MV-4-11 (cell line): Measurements from ENCODE around the gene NOD1.

ENCODE experiments used
- DNase-seq: peaks from one replicate; lab custom pipeline; 2025; lab: John Stamatoyannopoulos, UW

Gene NOD1

GRCh38 chr7:30469303-30469702, 9.3 kb downstream of the NOD1 start:
- DNase-seq = no peak

- no peak for DNase-seq
These were observed 9.8 kb downstream of the NOD1 start for GRCh38 chr7:30468791-30469190.

- DNase-seq = peak; percentile 67
These were observed 10.5 kb downstream of the NOD1 start for GRCh38 chr7:30468041-30468440.

GRCh38 chr7:30467271-30467670, 11.3 kb downstream of the NOD1 start:
- DNase-seq = peak; percentile 15

GRCh38 chr7:30466266-30466665, 12.3 kb downstream of the NOD1 start:
- no peak for DNase-seq

GRCh38 chr7:30465811-30466180, 12.8 kb downstream of the NOD1 start:
- peak; percentile 1 for DNase-seq

- DNase-seq = peak; percentile 47
These were observed 13.4 kb downstream of the NOD1 start for GRCh38 chr7:30465046-30465810.

- DNase-seq = peak; percentile 61
These were observed 14.3 kb downstream of the NOD1 start for GRCh38 chr7:30464231-30464671.

GRCh38 chr7:30463405-30464145, 15.0 kb downstream of the NOD1 start:
- DNase-seq = no peak

- DNase-seq = peak; percentile 75
These were observed 16.4 kb downstream of the NOD1 start for GRCh38 chr7:30462179-30462578.

GRCh38 chr7:30460246-30460633, 18.3 kb downstream of the NOD1 start:
- DNase-seq = no peak

GRCh38 chr7:30459591-30460245, 18.9 kb downstream of the NOD1 start:
- no peak for DNase-seq

GRCh38 chr7:30458311-30458710, 20.3 kb downstream of the NOD1 start:
- DNase-seq = no peak

- DNase-seq = no peak
These were observed 24.7 kb downstream of the NOD1 start for GRCh38 chr7:30453921-30454320.

GRCh38 chr7:30453016-30453415, 25.6 kb downstream of the NOD1 start:
- DNase-seq = no peak

GRCh38 chr7:30452280-30452930, 26.2 kb downstream of the NOD1 start:
- no peak for DNase-seq

- no peak for DNase-seq
These were observed 26.9 kb downstream of the NOD1 start for GRCh38 chr7:30451539-30452279.

GRCh38 chr7:30450983-30451497, 27.5 kb downstream of the NOD1 start:
- no peak for DNase-seq

GRCh38 chr7:30450240-30450982, 28.2 kb downstream of the NOD1 start:
- DNase-seq = no peak

- DNase-seq = no peak
These were observed 30.0 kb downstream of the NOD1 start for GRCh38 chr7:30448461-30449189.
